ENCODE data around the gene LRP2. TPM values are rescaled to one million over a fixed set of nuclear protein-coding genes. Genes with fewer than 3 reads are reported as not detected.

Gene LRP2
- total and polyA plus RNA-seq, 2 experiments from 2014 or later: 0.68 to 2.7 TPM

DNA sequence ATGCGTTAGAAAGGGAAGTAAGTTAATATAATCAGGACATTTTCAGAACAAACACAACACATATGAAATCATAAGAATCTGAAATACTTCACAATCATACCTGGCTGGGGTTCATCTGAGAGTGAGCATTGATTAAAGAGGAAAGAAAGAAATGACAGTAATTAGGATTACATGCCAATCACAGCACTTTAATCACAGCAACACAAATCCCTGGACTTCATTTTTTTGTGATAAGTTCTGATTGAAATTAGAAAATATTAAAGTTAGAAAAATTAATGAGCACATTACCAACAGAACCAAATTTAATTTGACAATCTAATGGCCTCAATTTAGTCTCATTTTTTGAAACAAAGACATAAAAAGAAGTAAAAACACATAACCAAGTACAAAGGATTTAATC is 121.9 kb downstream of the LRP2 start:
- H3K27me3 Mint-ChIP-seq (ENCODE audit: insufficient read depth, low read depth, poor library complexity): no peaks in the 10 kb centered on the region
- no peaks in the 10 kb centered on the region for H3K9me2 ChIP-seq (ENCODE audit: insufficient read depth)
- no peaks in the 10 kb centered on the region for H3F3A ChIP-seq (replicated peaks; ENCODE audit: low read depth)
- no peak overlapping the region for H3K27ac ChIP-seq (ENCODE audit: low read depth)
- H4K20me1 ChIP-seq (replicated peaks; ENCODE audit: insufficient read depth): no peaks in the 10 kb centered on the region
- no peaks in the 10 kb centered on the region for H3K36me3 Mint-ChIP-seq (ENCODE audit: low read depth)
- no peaks in the 10 kb centered on the region for H3K79me2 ChIP-seq (replicated peaks; ENCODE audit: insufficient read depth)
- DNase-seq (ENCODE audit: low spot score): no peak
- H3K4me3 ChIP-seq: no peak overlapping the region
- H3K27ac Mint-ChIP-seq: no peak overlapping the region
- H3K4me3 Mint-ChIP-seq: no peak overlapping the region
- H3K4me2 ChIP-seq: no peak overlapping the region
- TF ChIP-seq, protein P1, sequence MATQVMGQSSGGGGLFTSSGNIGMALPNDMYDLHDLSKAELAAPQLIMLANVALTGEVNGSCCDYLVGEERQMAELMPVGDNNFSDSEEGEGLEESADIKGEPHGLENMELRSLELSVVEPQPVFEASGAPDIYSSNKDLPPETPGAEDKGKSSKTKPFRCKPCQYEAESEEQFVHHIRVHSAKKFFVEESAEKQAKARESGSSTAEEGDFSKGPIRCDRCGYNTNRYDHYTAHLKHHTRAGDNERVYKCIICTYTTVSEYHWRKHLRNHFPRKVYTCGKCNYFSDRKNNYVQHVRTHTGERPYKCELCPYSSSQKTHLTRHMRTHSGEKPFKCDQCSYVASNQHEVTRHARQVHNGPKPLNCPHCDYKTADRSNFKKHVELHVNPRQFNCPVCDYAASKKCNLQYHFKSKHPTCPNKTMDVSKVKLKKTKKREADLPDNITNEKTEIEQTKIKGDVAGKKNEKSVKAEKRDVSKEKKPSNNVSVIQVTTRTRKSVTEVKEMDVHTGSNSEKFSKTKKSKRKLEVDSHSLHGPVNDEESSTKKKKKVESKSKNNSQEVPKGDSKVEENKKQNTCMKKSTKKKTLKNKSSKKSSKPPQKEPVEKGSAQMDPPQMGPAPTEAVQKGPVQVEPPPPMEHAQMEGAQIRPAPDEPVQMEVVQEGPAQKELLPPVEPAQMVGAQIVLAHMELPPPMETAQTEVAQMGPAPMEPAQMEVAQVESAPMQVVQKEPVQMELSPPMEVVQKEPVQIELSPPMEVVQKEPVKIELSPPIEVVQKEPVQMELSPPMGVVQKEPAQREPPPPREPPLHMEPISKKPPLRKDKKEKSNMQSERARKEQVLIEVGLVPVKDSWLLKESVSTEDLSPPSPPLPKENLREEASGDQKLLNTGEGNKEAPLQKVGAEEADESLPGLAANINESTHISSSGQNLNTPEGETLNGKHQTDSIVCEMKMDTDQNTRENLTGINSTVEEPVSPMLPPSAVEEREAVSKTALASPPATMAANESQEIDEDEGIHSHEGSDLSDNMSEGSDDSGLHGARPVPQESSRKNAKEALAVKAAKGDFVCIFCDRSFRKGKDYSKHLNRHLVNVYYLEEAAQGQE (IDR thresholded peaks at IDR 0.05; ENCODE audit: unreplicated experiment): no peak
- TF ChIP-seq EZH2 (IDR thresholded peaks at IDR 0.05; ENCODE audit: low read depth, unreplicated experiment): no peak
- TF ChIP-seq, protein P2, sequence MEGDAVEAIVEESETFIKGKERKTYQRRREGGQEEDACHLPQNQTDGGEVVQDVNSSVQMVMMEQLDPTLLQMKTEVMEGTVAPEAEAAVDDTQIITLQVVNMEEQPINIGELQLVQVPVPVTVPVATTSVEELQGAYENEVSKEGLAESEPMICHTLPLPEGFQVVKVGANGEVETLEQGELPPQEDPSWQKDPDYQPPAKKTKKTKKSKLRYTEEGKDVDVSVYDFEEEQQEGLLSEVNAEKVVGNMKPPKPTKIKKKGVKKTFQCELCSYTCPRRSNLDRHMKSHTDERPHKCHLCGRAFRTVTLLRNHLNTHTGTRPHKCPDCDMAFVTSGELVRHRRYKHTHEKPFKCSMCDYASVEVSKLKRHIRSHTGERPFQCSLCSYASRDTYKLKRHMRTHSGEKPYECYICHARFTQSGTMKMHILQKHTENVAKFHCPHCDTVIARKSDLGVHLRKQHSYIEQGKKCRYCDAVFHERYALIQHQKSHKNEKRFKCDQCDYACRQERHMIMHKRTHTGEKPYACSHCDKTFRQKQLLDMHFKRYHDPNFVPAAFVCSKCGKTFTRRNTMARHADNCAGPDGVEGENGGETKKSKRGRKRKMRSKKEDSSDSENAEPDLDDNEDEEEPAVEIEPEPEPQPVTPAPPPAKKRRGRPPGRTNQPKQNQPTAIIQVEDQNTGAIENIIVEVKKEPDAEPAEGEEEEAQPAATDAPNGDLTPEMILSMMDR (conservative IDR thresholded peaks at IDR 0.05; ENCODE audit: low read depth in 2 of 2): no peak
- no peaks in the 10 kb centered on the region for H3K9me3 Mint-ChIP-seq
- H3K4me1 Mint-ChIP-seq: no peaks in the 10 kb centered on the region
- ATAC-seq: no peak
- no peaks in the 10 kb centered on the region for H3K27me3 ChIP-seq (ENCODE audit: insufficient read depth)
- no peak overlapping the region for H2AFZ ChIP-seq
- no peaks in the 10 kb centered on the region for H3K4me1 ChIP-seq (ENCODE audit: insufficient read depth)
- H3K36me3 ChIP-seq (ENCODE audit: insufficient read depth): no peaks in the 10 kb centered on the region

DNA sequence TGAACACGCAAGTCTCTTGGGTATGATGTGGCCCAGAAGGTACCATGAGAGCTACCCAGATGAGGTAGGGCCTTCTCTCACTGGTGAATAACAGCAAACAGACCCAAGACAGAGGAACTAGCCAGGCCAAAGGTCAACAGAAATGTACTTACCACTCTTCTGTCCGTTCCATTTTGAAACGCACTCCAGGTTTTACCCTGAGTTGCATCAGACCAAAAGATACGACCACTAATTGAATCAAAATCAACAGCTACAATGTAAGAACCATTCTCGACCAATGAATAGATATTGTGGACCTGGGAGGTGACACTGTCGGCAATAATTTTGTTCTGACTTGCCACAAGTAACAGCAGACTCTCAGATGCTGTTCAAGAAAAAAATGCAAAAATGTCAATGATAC is 124.4 kb downstream of the LRP2 start:
- TF ChIP-seq NANOG (IDR thresholded peaks at IDR 0.05; ENCODE audit: borderline replicate concordance): no peak
- TF ChIP-seq, protein P3, sequence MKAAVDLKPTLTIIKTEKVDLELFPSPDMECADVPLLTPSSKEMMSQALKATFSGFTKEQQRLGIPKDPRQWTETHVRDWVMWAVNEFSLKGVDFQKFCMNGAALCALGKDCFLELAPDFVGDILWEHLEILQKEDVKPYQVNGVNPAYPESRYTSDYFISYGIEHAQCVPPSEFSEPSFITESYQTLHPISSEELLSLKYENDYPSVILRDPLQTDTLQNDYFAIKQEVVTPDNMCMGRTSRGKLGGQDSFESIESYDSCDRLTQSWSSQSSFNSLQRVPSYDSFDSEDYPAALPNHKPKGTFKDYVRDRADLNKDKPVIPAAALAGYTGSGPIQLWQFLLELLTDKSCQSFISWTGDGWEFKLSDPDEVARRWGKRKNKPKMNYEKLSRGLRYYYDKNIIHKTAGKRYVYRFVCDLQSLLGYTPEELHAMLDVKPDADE (IDR thresholded peaks at IDR 0.05): no peak
- Histone ChIP-seq H3K4me3 (no peak overlapping the region), H3K4me1 (ENCODE audit: insufficient read depth) (no peaks in the 10 kb centered on the region), H2AFZ (0 out of 2 replicates have a peak overlapping the region, but pooled peaks have one; percentile 28), H3K27ac (ENCODE audit: low read depth) (no peak overlapping the region), H3K79me2 (replicated peaks; ENCODE audit: insufficient read depth) (no peaks in the 10 kb centered on the region), H3K36me3 (ENCODE audit: insufficient read depth) (no peaks in the 10 kb centered on the region), H4K20me1 (replicated peaks; ENCODE audit: insufficient read depth) (no peaks in the 10 kb centered on the region), H3F3A (replicated peaks; ENCODE audit: low read depth) (no peaks in the 10 kb centered on the region), H3K4me2 (no peak overlapping the region), H3K27me3 (ENCODE audit: insufficient read depth) (no peaks in the 10 kb centered on the region), H3K9me2 (ENCODE audit: insufficient read depth) (no peaks in the 10 kb centered on the region)
- H3K27ac Mint-ChIP-seq: no peak overlapping the region
- H3K36me3 Mint-ChIP-seq (ENCODE audit: low read depth): no peaks in the 10 kb centered on the region
- DNase-seq (ENCODE audit: low spot score): no peak
- no peak overlapping the region for H3K4me3 Mint-ChIP-seq
- no peak for ATAC-seq
- H3K9me3 Mint-ChIP-seq: no peaks in the 10 kb centered on the region
- no peaks in the 10 kb centered on the region for H3K4me1 Mint-ChIP-seq
- H3K27me3 Mint-ChIP-seq (ENCODE audit: insufficient read depth, low read depth, poor library complexity): no peaks in the 10 kb centered on the region

Measured in GM23338 (cell line).